Measurements from ENCODE around the gene TCF3. TPM values are rescaled to one million over a fixed set of nuclear protein-coding genes. Genes with fewer than 3 reads are reported as not detected.
"Not testable (repeated sequence)": the region's sequence is repeated elsewhere in the genome, so short reads cannot be mapped to it uniquely, and the experiment has no call there.

The TCF3 gene
- total and polyA plus RNA-seq, 4 donors: 36.9 to 58.1 (median 45.2) TPM

- no peak overlapping the region for H3K27ac ChIP-seq (ENCODE audit: low read depth in 1 of 2, low read length in 1 of 2)
- ATAC-seq (ENCODE audit: insufficient read depth, low FRiP score) (no peak), DNase-seq (no peak)
- H3K4me1 ChIP-seq (ENCODE audit: control insufficient read depth in 5 of 5, insufficient read depth in 5 of 5, low read length in 5 of 5): peaks cover 0 to 21% (median 8%) of the 10 kb centered on the region in 5 donors
- no peaks in the 10 kb centered on the region for H3K36me3 ChIP-seq (ENCODE audit: control insufficient read depth in 4 of 4, insufficient read depth in 4 of 4, low read length in 4 of 4)
- H3K4me3 ChIP-seq: no peak overlapping the region
- TF ChIP-seq CTCF (IDR thresholded peaks at IDR 0.05; ENCODE audit: control extremely low read depth, extremely low read depth): no peak
- 50 to 63% methylated on average over 12 of the region's 12 CpGs for WGBS, 2 donors
- H3K9me3 ChIP-seq (ENCODE audit: control insufficient read depth in 4 of 4, insufficient read depth in 3 of 4, low read length in 3 of 4): peaks cover 0 to 2% (median 0%) of the 10 kb centered on the region in 4 donors
- no peak overlapping the region for H3K9ac ChIP-seq (ENCODE audit: insufficient read depth in 1 of 2, low read length in 2 of 2)
- peaks cover 0 to 23% (median 9%) of the 10 kb centered on the region in 3 donors for H3K27me3 ChIP-seq (ENCODE audit: control insufficient read depth in 3 of 3, insufficient read depth in 3 of 3, low read length in 2 of 3)
Measured at GRCh38 chr19:1665565-1666047, 13.2 kb upstream of the TCF3 start.

- H3K27ac ChIP-seq (ENCODE audit: low read depth in 1 of 2, low read length in 1 of 2): no peak overlapping the region
- peaks cover 0 to 17% (median 8%) of the 10 kb centered on the region in 5 donors for H3K4me1 ChIP-seq (ENCODE audit: control insufficient read depth in 5 of 5, insufficient read depth in 5 of 5, low read length in 5 of 5)
- no peak for ATAC-seq (ENCODE audit: insufficient read depth, low FRiP score)
- TF ChIP-seq CTCF (IDR thresholded peaks at IDR 0.05; ENCODE audit: control extremely low read depth, extremely low read depth): no peak
- H3K9me3 ChIP-seq (ENCODE audit: control insufficient read depth in 4 of 4, insufficient read depth in 3 of 4, low read length in 3 of 4): peaks cover 0 to 2% (median 0%) of the 10 kb centered on the region in 4 donors
- no peak overlapping the region for H3K4me3 ChIP-seq
- no peak overlapping the region for H3K9ac ChIP-seq (ENCODE audit: insufficient read depth in 1 of 2, low read length in 2 of 2)
- H3K36me3 ChIP-seq (ENCODE audit: control insufficient read depth in 4 of 4, insufficient read depth in 4 of 4, low read length in 4 of 4): no peaks in the 10 kb centered on the region
- DNase-seq: no peak
- WGBS, 2 donors: 72 to 73% methylated on average over 13 of the region's 13 CpGs
- H3K27me3 ChIP-seq (ENCODE audit: control insufficient read depth in 3 of 3, insufficient read depth in 3 of 3, low read length in 2 of 3): peaks cover 0 to 9% (median 9%) of the 10 kb centered on the region in 3 donors
Measured at GRCh38 chr19:1663852-1664251, 11.4 kb upstream of the TCF3 start.

GRCh38 chr19:1663227-1663626 lies 10.8 kb upstream of the TCF3 start:
- not testable (repeated sequence) for H3K4me3 ChIP-seq; H3K27me3 ChIP-seq (ENCODE audit: control insufficient read depth in 3 of 3, insufficient read depth in 3 of 3, low read length in 2 of 3); DNase-seq; H3K9ac ChIP-seq (ENCODE audit: insufficient read depth in 1 of 2, low read length in 2 of 2); H3K27ac ChIP-seq (ENCODE audit: low read depth in 1 of 2, low read length in 1 of 2); H3K36me3 ChIP-seq (ENCODE audit: control insufficient read depth in 4 of 4, insufficient read depth in 4 of 4, low read length in 4 of 4); H3K9me3 ChIP-seq (ENCODE audit: control insufficient read depth in 4 of 4, insufficient read depth in 3 of 4, low read length in 3 of 4); ATAC-seq (ENCODE audit: insufficient read depth, low FRiP score)
- peaks cover 0 to 16% (median 5%) of the 10 kb centered on the region in 5 donors for H3K4me1 ChIP-seq (ENCODE audit: control insufficient read depth in 5 of 5, insufficient read depth in 5 of 5, low read length in 5 of 5)
- WGBS, 2 donors: 93 to 95% methylated on average over 7 of the region's 7 CpGs

- TF ChIP-seq CTCF (IDR thresholded peaks at IDR 0.05; ENCODE audit: control extremely low read depth, extremely low read depth): no peak
- Histone ChIP-seq H3K36me3 (ENCODE audit: control insufficient read depth in 4 of 4, insufficient read depth in 4 of 4, low read length in 4 of 4) (no peaks in the 10 kb centered on the region), H3K4me1 (ENCODE audit: control insufficient read depth in 5 of 5, insufficient read depth in 5 of 5, low read length in 5 of 5) (peaks cover 0 to 15% (median 0%) of the 10 kb centered on the region in 5 donors), H3K27me3 (ENCODE audit: control insufficient read depth in 3 of 3, insufficient read depth in 3 of 3, low read length in 2 of 3) (peaks cover 0 to 3% (median 0%) of the 10 kb centered on the region in 3 donors), H3K27ac (ENCODE audit: low read depth in 1 of 2, low read length in 1 of 2) (no peak overlapping the region), H3K9ac (ENCODE audit: insufficient read depth in 1 of 2, low read length in 2 of 2) (no peak overlapping the region), H3K4me3 (no peak overlapping the region), H3K9me3 (ENCODE audit: control insufficient read depth in 4 of 4, insufficient read depth in 3 of 4, low read length in 3 of 4) (no peaks in the 10 kb centered on the region)
- ATAC-seq (ENCODE audit: insufficient read depth, low FRiP score) (no peak), DNase-seq (no peak)
- WGBS, 2 donors: 95 to 96% methylated on average over 4 of the region's 4 CpGs
Measured at GRCh38 chr19:1661995-1662394, 9.6 kb upstream of the TCF3 start.
